Measurements from ENCODE around the gene AK5. TPM values are rescaled to one million over a fixed set of nuclear protein-coding genes. Genes with fewer than 3 reads are reported as not detected.

AK5 gene
- total RNA-seq, 1 experiment from 2014 or later = 3.0 TPM

DNA sequence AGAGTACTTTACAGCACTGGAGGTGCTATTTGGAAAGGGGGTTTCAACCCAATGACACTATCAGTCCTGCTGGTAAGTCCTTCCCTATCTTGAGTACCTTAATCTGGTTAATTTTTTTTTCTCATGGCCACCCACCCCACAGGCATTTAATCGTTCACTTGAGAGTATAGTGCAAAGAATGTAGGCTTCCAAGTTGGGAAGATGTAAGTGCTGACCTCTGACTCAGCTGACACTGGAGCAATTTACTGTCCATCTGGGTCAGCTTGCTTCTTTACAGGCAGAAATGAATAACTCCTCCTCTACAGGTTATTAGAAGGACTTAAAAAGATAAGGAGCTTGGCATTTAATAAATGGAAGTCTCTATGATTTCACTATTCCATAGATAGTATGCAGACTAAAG lies 89.6 kb downstream of the AK5 start:
- no TSS peak for BruUV-seq (replicated peaks)
- Histone ChIP-seq H3K4me3 (ENCODE audit: low read depth in 2 of 2, low read length in 2 of 2) (no peak overlapping the region), H3K27ac (ENCODE audit: low read length) (no peak overlapping the region), H3K36me3 (ENCODE audit: control insufficient read depth, insufficient read depth, low read length) (no peaks in the 10 kb centered on the region), H3K27me3 (ENCODE audit: control insufficient read depth, insufficient read depth, low read length) (no peaks in the 10 kb centered on the region), H3K9me3 (ENCODE audit: control insufficient read depth, insufficient read depth, low read depth, low read length) (no peaks in the 10 kb centered on the region), H3K4me1 (ENCODE audit: control insufficient read depth, insufficient read depth, low read length) (no peaks in the 10 kb centered on the region)
- in situ Hi-C loops (cut with HindIII; ENCODE audit: low pct_unique_long_range_greater_than_20kb, low sequenced_read_pairs) (no loop called here), intact Hi-C loops (cut with micrococcal nuclease; ENCODE audit: unreplicated experiment) (no loop called here)
- ChIA-PET CTCF (no interaction called here), POLR2A (no interaction called here)
- ATAC-seq = no peak
- DNase-seq (ENCODE audit: low read depth, low spot score) = no peak
- TF ChIP-seq POLR2AphosphoS5 (IDR thresholded peaks at IDR 0.05; ENCODE audit: low read depth, low read length) (no peak), SIN3A (IDR thresholded peaks at IDR 0.05; ENCODE audit: borderline replicate concordance, insufficient read depth, low read depth, low read length) (no peak), TCF7L2 (IDR thresholded peaks at IDR 0.05; ENCODE audit: low read depth, low read length) (no peak)
- TF ChIP-seq, protein P1, sequence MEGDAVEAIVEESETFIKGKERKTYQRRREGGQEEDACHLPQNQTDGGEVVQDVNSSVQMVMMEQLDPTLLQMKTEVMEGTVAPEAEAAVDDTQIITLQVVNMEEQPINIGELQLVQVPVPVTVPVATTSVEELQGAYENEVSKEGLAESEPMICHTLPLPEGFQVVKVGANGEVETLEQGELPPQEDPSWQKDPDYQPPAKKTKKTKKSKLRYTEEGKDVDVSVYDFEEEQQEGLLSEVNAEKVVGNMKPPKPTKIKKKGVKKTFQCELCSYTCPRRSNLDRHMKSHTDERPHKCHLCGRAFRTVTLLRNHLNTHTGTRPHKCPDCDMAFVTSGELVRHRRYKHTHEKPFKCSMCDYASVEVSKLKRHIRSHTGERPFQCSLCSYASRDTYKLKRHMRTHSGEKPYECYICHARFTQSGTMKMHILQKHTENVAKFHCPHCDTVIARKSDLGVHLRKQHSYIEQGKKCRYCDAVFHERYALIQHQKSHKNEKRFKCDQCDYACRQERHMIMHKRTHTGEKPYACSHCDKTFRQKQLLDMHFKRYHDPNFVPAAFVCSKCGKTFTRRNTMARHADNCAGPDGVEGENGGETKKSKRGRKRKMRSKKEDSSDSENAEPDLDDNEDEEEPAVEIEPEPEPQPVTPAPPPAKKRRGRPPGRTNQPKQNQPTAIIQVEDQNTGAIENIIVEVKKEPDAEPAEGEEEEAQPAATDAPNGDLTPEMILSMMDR (IDR thresholded peaks at IDR 0.05) = no peak
- TF ChIP-seq, protein P2, sequence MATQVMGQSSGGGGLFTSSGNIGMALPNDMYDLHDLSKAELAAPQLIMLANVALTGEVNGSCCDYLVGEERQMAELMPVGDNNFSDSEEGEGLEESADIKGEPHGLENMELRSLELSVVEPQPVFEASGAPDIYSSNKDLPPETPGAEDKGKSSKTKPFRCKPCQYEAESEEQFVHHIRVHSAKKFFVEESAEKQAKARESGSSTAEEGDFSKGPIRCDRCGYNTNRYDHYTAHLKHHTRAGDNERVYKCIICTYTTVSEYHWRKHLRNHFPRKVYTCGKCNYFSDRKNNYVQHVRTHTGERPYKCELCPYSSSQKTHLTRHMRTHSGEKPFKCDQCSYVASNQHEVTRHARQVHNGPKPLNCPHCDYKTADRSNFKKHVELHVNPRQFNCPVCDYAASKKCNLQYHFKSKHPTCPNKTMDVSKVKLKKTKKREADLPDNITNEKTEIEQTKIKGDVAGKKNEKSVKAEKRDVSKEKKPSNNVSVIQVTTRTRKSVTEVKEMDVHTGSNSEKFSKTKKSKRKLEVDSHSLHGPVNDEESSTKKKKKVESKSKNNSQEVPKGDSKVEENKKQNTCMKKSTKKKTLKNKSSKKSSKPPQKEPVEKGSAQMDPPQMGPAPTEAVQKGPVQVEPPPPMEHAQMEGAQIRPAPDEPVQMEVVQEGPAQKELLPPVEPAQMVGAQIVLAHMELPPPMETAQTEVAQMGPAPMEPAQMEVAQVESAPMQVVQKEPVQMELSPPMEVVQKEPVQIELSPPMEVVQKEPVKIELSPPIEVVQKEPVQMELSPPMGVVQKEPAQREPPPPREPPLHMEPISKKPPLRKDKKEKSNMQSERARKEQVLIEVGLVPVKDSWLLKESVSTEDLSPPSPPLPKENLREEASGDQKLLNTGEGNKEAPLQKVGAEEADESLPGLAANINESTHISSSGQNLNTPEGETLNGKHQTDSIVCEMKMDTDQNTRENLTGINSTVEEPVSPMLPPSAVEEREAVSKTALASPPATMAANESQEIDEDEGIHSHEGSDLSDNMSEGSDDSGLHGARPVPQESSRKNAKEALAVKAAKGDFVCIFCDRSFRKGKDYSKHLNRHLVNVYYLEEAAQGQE (IDR thresholded peaks at IDR 0.05; ENCODE audit: insufficient read depth in 1 of 2, low read depth in 2 of 2, low read length in 1 of 2) = no peak

DNA sequence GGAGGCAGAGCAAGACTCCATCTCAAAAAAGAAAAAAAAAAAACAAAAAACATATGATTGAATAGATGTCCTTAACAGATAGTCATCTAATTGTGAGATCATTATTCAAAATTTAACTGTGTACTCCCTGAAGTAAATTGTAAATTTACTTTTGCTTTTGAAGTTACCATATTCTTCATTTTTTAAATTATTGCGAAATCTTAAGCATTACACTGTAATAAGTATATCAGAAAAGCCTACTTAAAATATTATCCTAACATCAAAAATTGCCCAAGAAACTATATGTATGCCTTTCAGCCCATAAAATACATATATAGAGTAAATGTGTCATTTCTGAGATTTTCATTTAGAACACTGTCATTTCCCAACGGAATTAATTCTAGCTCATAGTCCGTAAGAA lies 91.9 kb downstream of the AK5 start:
- DNase-seq (ENCODE audit: low read depth, low spot score) (no peak), ATAC-seq (no peak)
- POLR2A ChIA-PET = no interaction called here
- H3K27me3 ChIP-seq (ENCODE audit: control insufficient read depth, insufficient read depth, low read length) = no peaks in the 10 kb centered on the region
- BruUV-seq (replicated peaks) = no TSS peak
- CTCF ChIA-PET = no interaction called here
- H3K4me1 ChIP-seq (ENCODE audit: control insufficient read depth, insufficient read depth, low read length) = no peaks in the 10 kb centered on the region
- no peaks in the 10 kb centered on the region for H3K9me3 ChIP-seq (ENCODE audit: control insufficient read depth, insufficient read depth, low read depth, low read length)
- in situ Hi-C loops (cut with HindIII; ENCODE audit: low pct_unique_long_range_greater_than_20kb, low sequenced_read_pairs) = no loop called here
- H3K27ac ChIP-seq (ENCODE audit: low read length) = no peak overlapping the region
- H3K36me3 ChIP-seq (ENCODE audit: control insufficient read depth, insufficient read depth, low read length) = no peaks in the 10 kb centered on the region
- H3K4me3 ChIP-seq (ENCODE audit: low read depth in 2 of 2, low read length in 2 of 2) = no peak overlapping the region
- TF ChIP-seq TCF7L2 (IDR thresholded peaks at IDR 0.05; ENCODE audit: low read depth, low read length) = no peak
- intact Hi-C loops (cut with micrococcal nuclease; ENCODE audit: unreplicated experiment) = no loop called here

DNA sequence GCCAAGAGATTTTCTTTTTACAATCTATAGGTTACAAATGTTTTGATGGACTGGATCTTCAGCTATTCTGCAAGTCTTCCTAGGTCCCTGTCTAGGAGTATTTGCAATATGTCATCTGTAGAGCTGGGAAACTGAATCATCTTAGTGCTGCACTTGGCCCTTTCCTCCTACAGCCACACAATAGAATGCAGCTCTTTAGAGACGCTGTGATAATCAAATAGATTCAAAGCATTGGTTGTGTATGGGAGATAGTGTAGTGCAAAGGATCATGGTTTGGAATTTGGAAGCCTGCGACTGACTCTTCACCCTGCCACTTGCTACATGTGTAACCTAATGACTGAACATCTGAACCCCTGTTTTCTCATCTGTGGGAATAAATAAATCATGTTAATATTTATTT lies 93.7 kb downstream of the AK5 start:
- in situ Hi-C loops (cut with HindIII; ENCODE audit: low pct_unique_long_range_greater_than_20kb, low sequenced_read_pairs) (no loop called here), intact Hi-C loops (cut with micrococcal nuclease; ENCODE audit: unreplicated experiment) (no loop called here)
- no TSS peak for BruUV-seq (replicated peaks)
- H3K4me1 ChIP-seq (ENCODE audit: control insufficient read depth, insufficient read depth, low read length) = no peaks in the 10 kb centered on the region
- DNase-seq (ENCODE audit: low read depth, low spot score) (no peak), ATAC-seq (no peak; the same call in 1 of the 2 replicates)
- H3K27ac ChIP-seq (ENCODE audit: low read length) = no peak overlapping the region
- TF ChIP-seq, protein P1 (IDR thresholded peaks at IDR 0.05) = no peak
- TF ChIP-seq, protein P2 (IDR thresholded peaks at IDR 0.05; ENCODE audit: insufficient read depth in 1 of 2, low read depth in 2 of 2, low read length in 1 of 2) = no peak
- TF ChIP-seq SIN3A (IDR thresholded peaks at IDR 0.05; ENCODE audit: borderline replicate concordance, insufficient read depth, low read depth, low read length) (no peak), POLR2AphosphoS5 (IDR thresholded peaks at IDR 0.05; ENCODE audit: low read depth, low read length) (no peak), TCF7L2 (IDR thresholded peaks at IDR 0.05; ENCODE audit: low read depth, low read length) (no peak)
- no peaks in the 10 kb centered on the region for H3K36me3 ChIP-seq (ENCODE audit: control insufficient read depth, insufficient read depth, low read length)
- POLR2A ChIA-PET = no interaction called here
- H3K9me3 ChIP-seq (ENCODE audit: control insufficient read depth, insufficient read depth, low read depth, low read length) = no peaks in the 10 kb centered on the region
- CTCF ChIA-PET = no interaction called here
- no peak overlapping the region for H3K4me3 ChIP-seq (ENCODE audit: low read depth in 2 of 2, low read length in 2 of 2)
- H3K27me3 ChIP-seq (ENCODE audit: control insufficient read depth, insufficient read depth, low read length) = no peaks in the 10 kb centered on the region
